GM13977 (cell line): Measurements from ENCODE around the gene AUTS2.

ENCODE experiments used
- DNase-seq: peaks from one replicate; pipeline ENCODE4 v3.0.0; 2012; ENCODE audit warnings: low spot score
- CTCF ChIP-seq: IDR thresholded peaks from 2 replicates; pipeline ENCODE4 v1.5.1; 2012; ENCODE audit warnings: mild to moderate bottlenecking, control low read depth; ENCODE audit not compliant: insufficient read depth; ENCODE audit errors: extremely low read depth, missing control alignments
- in situ Hi-C: fragments of 300-500 bp; cut with MboI; formaldehyde crosslinking; loops from one replicate; pipeline ENCODE4 v1.12.0; 2022; ENCODE audit warnings: low sequenced_read_pairs, low pct_unique_long_range_greater_than_20kb, mixed read lengths, inconsistent platforms; ENCODE audit not compliant: unreplicated experiment

AUTS2 gene

DNA sequence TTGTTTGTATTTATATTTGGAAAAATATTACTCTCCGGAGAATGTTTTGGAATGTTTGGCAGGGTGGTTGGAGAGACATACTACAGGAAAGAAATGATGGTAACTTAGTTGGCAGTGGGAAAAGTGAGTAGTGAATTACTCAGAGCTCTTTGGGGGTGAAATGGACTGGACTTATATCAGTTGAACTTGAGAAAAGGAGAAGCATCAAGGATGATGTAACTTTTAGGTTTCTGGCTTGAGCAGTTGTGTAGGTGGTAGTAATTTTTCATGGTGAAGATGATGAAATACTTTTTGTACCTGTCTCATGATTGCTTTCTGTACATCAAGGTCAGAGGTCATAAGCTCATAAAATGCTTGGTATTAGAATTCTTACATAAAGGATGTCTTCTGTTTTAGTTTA is 617.2 kb downstream of the AUTS2 start:
- peak; percentile 24 for DNase-seq
- TF ChIP-seq CTCF = no peak
- in situ Hi-C loops = no loop called here

GRCh38 chr7:70217571-70217970 is 619.3 kb downstream of the AUTS2 start:
- DNase-seq = no peak
- TF ChIP-seq CTCF = no peak
- in situ Hi-C loops = no loop called here

DNA sequence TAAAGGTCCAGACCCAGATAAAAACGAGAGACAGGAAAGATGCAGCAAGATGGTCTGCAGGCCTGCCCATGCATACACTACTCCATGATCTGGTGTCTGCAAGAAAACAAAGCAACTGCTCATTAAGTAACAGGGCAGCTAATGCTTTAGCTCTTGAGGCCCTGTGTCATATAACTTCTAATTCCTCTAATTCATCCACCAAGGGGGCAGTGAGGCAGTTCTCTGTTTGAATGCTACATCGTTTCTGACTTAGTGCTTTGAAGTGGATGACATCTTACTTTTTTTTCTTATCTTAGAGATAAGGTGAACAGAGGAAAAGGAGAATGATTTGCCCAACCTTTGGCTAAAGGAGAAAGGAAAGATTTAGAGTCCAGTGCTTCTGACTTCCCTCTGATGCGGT is 619.7 kb downstream of the AUTS2 start:
- in situ Hi-C loops = no loop called here

DNA sequence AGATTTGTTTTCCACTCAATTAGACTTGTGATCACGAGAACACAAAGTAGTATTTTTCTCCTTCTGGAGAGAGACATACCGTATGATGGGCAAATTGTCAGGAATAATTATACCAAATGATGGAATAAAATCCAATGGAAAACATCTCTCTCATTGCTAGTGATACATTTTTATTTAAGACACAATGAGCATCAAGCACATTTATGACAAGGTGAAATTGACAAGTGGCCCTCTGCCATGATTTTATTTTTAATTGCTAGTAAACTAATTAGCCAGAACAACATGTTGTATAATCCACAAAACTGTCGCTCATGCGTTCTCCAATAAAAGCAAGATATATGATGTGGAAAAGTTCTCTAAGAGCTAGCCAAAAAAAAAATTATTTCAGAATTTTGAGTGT is 620.8 kb downstream of the AUTS2 start:
- no peak for DNase-seq

More for the DNA sequence above, 619.7 kb downstream of the AUTS2 start:
- DNase-seq = no peak
- no peak for TF ChIP-seq CTCF

DNA sequence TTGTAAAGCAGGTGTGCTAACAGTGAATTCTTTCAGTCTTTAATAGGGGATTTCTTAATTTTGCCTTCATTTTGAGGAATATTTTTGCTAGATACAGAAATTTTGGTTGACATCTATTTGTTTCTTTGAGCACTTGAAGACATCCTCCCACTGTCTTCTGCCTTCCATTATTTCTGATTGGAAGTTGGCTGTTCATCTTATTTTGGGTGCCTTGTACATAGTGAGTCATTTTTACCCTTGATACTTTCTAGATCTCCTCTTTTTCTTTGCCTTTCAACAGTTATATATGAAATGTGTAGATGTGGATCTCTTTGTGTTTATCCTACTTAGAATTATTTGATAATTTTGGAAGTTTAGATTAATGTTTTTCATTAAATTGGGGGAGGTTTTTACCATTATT is 631.0 kb downstream of the AUTS2 start:
- no peak for TF ChIP-seq CTCF
- DNase-seq = no peak
- in situ Hi-C loops = no loop called here

More for the DNA sequence above, 620.8 kb downstream of the AUTS2 start:
- TF ChIP-seq CTCF = no peak
- in situ Hi-C loops = no loop called here

- DNase-seq = no peak
- in situ Hi-C loops = no loop called here
- TF ChIP-seq CTCF = no peak
Observed at GRCh38 chr7:70230761-70231160, 632.5 kb downstream of the AUTS2 start.

DNA sequence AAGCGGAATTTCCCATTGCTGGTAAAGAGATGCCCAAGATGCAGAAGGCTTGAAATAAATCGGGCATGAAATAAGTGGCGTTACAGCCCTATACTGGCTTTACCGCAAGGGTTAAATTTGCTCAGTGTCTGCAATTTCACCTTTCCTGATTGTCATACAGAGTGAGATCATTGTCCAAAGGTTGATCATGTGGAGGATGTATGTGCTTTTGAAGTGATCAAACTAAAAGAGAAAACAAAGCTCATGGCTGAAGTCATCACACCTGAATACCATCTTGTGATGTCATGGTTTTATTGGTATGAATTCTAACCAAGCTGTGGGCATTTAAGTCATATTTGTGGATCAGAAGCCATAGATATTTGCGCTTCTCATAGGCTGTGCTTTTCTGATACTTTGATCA is 635.5 kb downstream of the AUTS2 start:
- no peak for TF ChIP-seq CTCF
- no peak for DNase-seq
- in situ Hi-C loops = no loop called here
